Aorta (tissue), 5 donors: ENCODE data around the gene PPP3R2. TPM values are rescaled to one million over a fixed set of nuclear protein-coding genes. Genes with fewer than 3 reads are reported as not detected.
"Not testable (repeated sequence)": the region's sequence is repeated elsewhere in the genome, so short reads cannot be mapped to it uniquely, and the experiment has no call there.

Experiments used
- ATAC-seq: fragments of 200-7000 bp; cut with Tn5 transposase; one replicate; pipeline ENCODE4 v1.9.1; 2022; ENCODE audit warnings: moderate library complexity; ENCODE audit not compliant: low FRiP score
- DNase-seq, 2 donors: peaks; one replicate each; pipeline ENCODE4 v3.0.0-alpha.2; 2020
- H3K27ac ChIP-seq, 2 donors: one replicate each; pipeline ENCODE4 v1.5.1; 2013; ENCODE audit warnings: low read length in 2 of 2, mild to moderate bottlenecking in 2 of 2, moderate library complexity in 2 of 2, control low read depth in 1 of 2, inconsistent platforms in 1 of 2, low read depth in 1 of 2
- H3K27me3 ChIP-seq, 2 donors: one replicate each; pipeline ENCODE4 v1.6.1; 2013; ENCODE audit warnings: control low read depth in 1 of 2, low read length in 1 of 2, mild to moderate bottlenecking in 1 of 2, moderate library complexity in 1 of 2; ENCODE audit not compliant: insufficient read depth in 2 of 2, control insufficient read depth in 1 of 2
- H3K36me3 ChIP-seq, 2 donors: one replicate each; pipeline ENCODE4 v1.6.1; 2013; ENCODE audit warnings: control low read depth in 1 of 2, low read length in 1 of 2, mild to moderate bottlenecking in 1 of 2; ENCODE audit not compliant: insufficient read depth in 2 of 2, control insufficient read depth in 1 of 2
- H3K4me1 ChIP-seq, 2 donors: one replicate each; pipeline ENCODE4 v1.6.1; 2013; ENCODE audit warnings: low read length in 2 of 2, control low read depth in 1 of 2, mild to moderate bottlenecking in 1 of 2, moderate library complexity in 1 of 2; ENCODE audit not compliant: insufficient read depth in 2 of 2, control insufficient read depth in 1 of 2
- H3K4me3 ChIP-seq, 2 donors: one replicate each; pipeline ENCODE4 v1.5.1; 2013; ENCODE audit warnings: low read length in 2 of 2, control low read depth in 1 of 2, mild to moderate bottlenecking in 1 of 2
- H3K9me3 ChIP-seq: one replicate; pipeline ENCODE4 v1.6.1; 2013; ENCODE audit warnings: mild to moderate bottlenecking, low read length; ENCODE audit not compliant: control insufficient read depth
- WGBS, 2 donors: extraction: QIAGEN DNeasy Blood & Tissue Kit; methylation state at CpG; one replicate each; pipeline ENCODE4 v1.1.7; 2013; 5-methylcytosine and 5-hydroxymethylcytosine counted together
- intact Hi-C, 2 donors: fragments of 100-400 bp; cut with DNase I; formaldehyde crosslinking; loops; one replicate each; pipeline versions ENCODE4 v1.14.2 to v1.15.0; 2022
- polyA plus RNA-seq, 2 donors: library from polyadenylated mRNA; stranded (reverse); fragments of 200-250 nt; gene quantifications; one replicate each; pipeline ENCODE4 v1.2.3, GENCODE V29; 2013
- total RNA-seq, 2 donors: library from RNA; stranded (reverse); fragmentation: NEBNext Ultra II Directional; extraction: Animal tissue kit (Norgen Biotek cat#: 25700); gene quantifications; one replicate each; pipeline ENCODE4 v1.2.1, GENCODE V29; 2021
- donor health status: healthy with polysubstance abuse.
- donor health status: Bipolar disorder and iron deficiency.
- donor health status: DM: no; HTN: no; CAD: no.
- donor health status: DM: no; HTN: no; CAD: no.
- donor health status: DM: yes; HTN: yes; CAD: no.

PPP3R2 gene
- total and polyA plus RNA-seq, 4 donors: not detected

GRCh38 chr9:101592788-101593187 lies 2.0 kb downstream of the PPP3R2 start:
- H3K27me3 ChIP-seq: peaks cover 0 to 3% of the 10 kb centered on the region in 2 donors
- ATAC-seq (no peak), DNase-seq (no peak)
- no peaks in the 10 kb centered on the region for H3K4me1 ChIP-seq
- H3K36me3 ChIP-seq: no peaks in the 10 kb centered on the region
- H3K4me3 ChIP-seq: no peak overlapping the region
- intact Hi-C loops: no loop called here
- no peaks in the 10 kb centered on the region for H3K9me3 ChIP-seq
- no peak overlapping the region for H3K27ac ChIP-seq

- DNase-seq (no peak), ATAC-seq (no peak)
- Histone ChIP-seq H3K4me1 (no peaks in the 10 kb centered on the region), H3K36me3 (no peaks in the 10 kb centered on the region), H3K4me3 (no peak overlapping the region), H3K27ac (no peak overlapping the region), H3K9me3 (no peaks in the 10 kb centered on the region), H3K27me3 (peaks cover 0 to 3% of the 10 kb centered on the region in 2 donors)
- intact Hi-C loops: no loop called here
Observed at GRCh38 chr9:101591787-101592446, 2.9 kb downstream of the PPP3R2 start.

GRCh38 chr9:101590901-101591300 lies 3.9 kb downstream of the PPP3R2 start:
- H3K27ac ChIP-seq: no peak overlapping the region
- intact Hi-C loops: no loop called here
- H3K9me3 ChIP-seq: no peaks in the 10 kb centered on the region
- no peak for DNase-seq
- ATAC-seq: no peak
- no peak overlapping the region for H3K4me3 ChIP-seq
- no peaks in the 10 kb centered on the region for H3K36me3 ChIP-seq
- H3K4me1 ChIP-seq: no peaks in the 10 kb centered on the region
- 91 to 92% methylated on average over 3 of the region's 3 CpGs for WGBS, 2 donors
- peaks cover 0 to 3% of the 10 kb centered on the region in 2 donors for H3K27me3 ChIP-seq

- intact Hi-C loops, DNase-seq, H3K27ac ChIP-seq, H3K9me3 ChIP-seq, ATAC-seq, H3K4me3 ChIP-seq, H3K36me3 ChIP-seq, H3K4me1 ChIP-seq, H3K27me3 ChIP-seq: not testable (repeated sequence)
- 82 to 84% methylated on average over 6 of the region's 6 CpGs for WGBS, 2 donors
Observed at GRCh38 chr9:101590074-101590473, 4.7 kb downstream of the PPP3R2 start.

- WGBS, 2 donors: 79 to 80% methylated on average over 4 of the region's 4 CpGs
- no peaks in the 10 kb centered on the region for H3K9me3 ChIP-seq
- intact Hi-C loops: no loop called here
- no peaks in the 10 kb centered on the region for H3K4me1 ChIP-seq
- H3K36me3 ChIP-seq: no peaks in the 10 kb centered on the region
- H3K27ac ChIP-seq: no peak overlapping the region
- H3K27me3 ChIP-seq: peaks cover 0 to 3% of the 10 kb centered on the region in 2 donors
- ATAC-seq (no peak), DNase-seq (no peak)
- no peak overlapping the region for H3K4me3 ChIP-seq
Observed at GRCh38 chr9:101587332-101588043, 7.3 kb downstream of the PPP3R2 start.

- Histone ChIP-seq H3K27ac (no peak overlapping the region), H3K36me3 (no peaks in the 10 kb centered on the region), H3K4me1 (no peaks in the 10 kb centered on the region), H3K27me3 (no peaks in the 10 kb centered on the region), H3K9me3 (no peaks in the 10 kb centered on the region), H3K4me3 (no peak overlapping the region)
- intact Hi-C loops: no loop called here
- no peak for DNase-seq
- WGBS, 2 donors: 73 to 92% methylated on average over 5 of the region's 5 CpGs
- ATAC-seq: no peak
Observed at GRCh38 chr9:101586651-101587050, 8.1 kb downstream of the PPP3R2 start.

GRCh38 chr9:101585740-101586139 lies 9.0 kb downstream of the PPP3R2 start:
- H3K4me1 ChIP-seq: no peaks in the 10 kb centered on the region
- H3K27ac ChIP-seq: no peak overlapping the region
- no peaks in the 10 kb centered on the region for H3K27me3 ChIP-seq
- 52 to 70% methylated on average over 3 of the region's 3 CpGs for whole genome bisulfite sequencing, 2 donors
- ATAC-seq: no peak
- DNase-seq: no peak
- no peaks in the 10 kb centered on the region for H3K36me3 ChIP-seq
- intact Hi-C loops: no loop called here
- H3K9me3 ChIP-seq: no peaks in the 10 kb centered on the region
- H3K4me3 ChIP-seq: no peak overlapping the region

GRCh38 chr9:101582553-101582952 lies 12.2 kb downstream of the PPP3R2 start:
- 74 to 87% methylated on average over 1 of the region's 1 CpG for WGBS, 2 donors
- intact Hi-C loops: no loop called here
- Histone ChIP-seq H3K9me3 (no peaks in the 10 kb centered on the region), H3K4me1 (no peaks in the 10 kb centered on the region), H3K36me3 (no peaks in the 10 kb centered on the region), H3K27me3 (no peaks in the 10 kb centered on the region), H3K27ac (no peak overlapping the region), H3K4me3 (no peak overlapping the region)
- DNase-seq: no peak
- ATAC-seq: no peak
